Activated T-cell treated with anti-CD3 and anti-CD28 coated beads for 48 hours (primary cell): ENCODE results near the gene ALLC.

Experiments
- DNase-seq: peaks from one replicate; pipeline ENCODE4 v3.0.0-alpha.2; 2020; ENCODE audit warnings: low read depth

The ALLC gene

GRCh38 chr2:3725458-3726250 lies 67.7 kb downstream of the ALLC start:
- no peak for DNase-seq

GRCh38 chr2:3726511-3726910 lies 68.5 kb downstream of the ALLC start:
- DNase-seq = no peak

GRCh38 chr2:3727397-3728045 lies 69.5 kb downstream of the ALLC start:
- no peak for DNase-seq

- no peak for DNase-seq
Measured at GRCh38 chr2:3728104-3729054, 70.4 kb downstream of the ALLC start.

GRCh38 chr2:3729055-3729448 lies 71.1 kb downstream of the ALLC start:
- DNase-seq = no peak

GRCh38 chr2:3729786-3730185 lies 71.8 kb downstream of the ALLC start:
- DNase-seq = no peak

GRCh38 chr2:3730646-3731045 lies 72.6 kb downstream of the ALLC start:
- no peak for DNase-seq

GRCh38 chr2:3731829-3732228 lies 73.8 kb downstream of the ALLC start:
- no peak for DNase-seq

GRCh38 chr2:3736112-3736511 lies 78.1 kb downstream of the ALLC start:
- no peak for DNase-seq

- no peak for DNase-seq
Measured at GRCh38 chr2:3737128-3737527, 79.1 kb downstream of the ALLC start.

GRCh38 chr2:3738454-3738853 lies 80.5 kb downstream of the ALLC start:
- DNase-seq = no peak

- DNase-seq = no peak
Measured at GRCh38 chr2:3739313-3739712, 81.3 kb downstream of the ALLC start.

- DNase-seq = no peak
Measured at GRCh38 chr2:3741396-3741795, 83.4 kb downstream of the ALLC start.

- DNase-seq = no peak
Measured at GRCh38 chr2:3741867-3742602, 84.0 kb downstream of the ALLC start.

GRCh38 chr2:3742743-3743508 lies 84.9 kb downstream of the ALLC start:
- DNase-seq = no peak

GRCh38 chr2:3743951-3744555 lies 86.1 kb downstream of the ALLC start:
- DNase-seq = no peak

GRCh38 chr2:3745920-3746319 lies 87.9 kb downstream of the ALLC start:
- no peak for DNase-seq

GRCh38 chr2:3747032-3747654 lies 89.1 kb downstream of the ALLC start:
- DNase-seq = no peak

- no peak for DNase-seq
Measured at GRCh38 chr2:3747826-3748225, 89.8 kb downstream of the ALLC start.

GRCh38 chr2:3749201-3749600 lies 91.2 kb downstream of the ALLC start:
- no peak for DNase-seq
